Measurements from ENCODE around the gene ABLIM3.

- no peak for TF ChIP-seq EZH2phosphoT487 (IDR thresholded peaks at IDR 0.05; ENCODE audit: low read depth, severe bottlenecking, unreplicated experiment)
- TF ChIP-seq CTCF (IDR thresholded peaks at IDR 0.05; ENCODE audit: poor library complexity), result no peak
- no peak for TF ChIP-seq EZH2 (IDR thresholded peaks at IDR 0.05; ENCODE audit: borderline replicate concordance)
Observed at GRCh38 chr5:149262315-149262714, 121.0 kb downstream of the ABLIM3 start.

Data from hepatocyte (in vitro differentiated cells).